MM.1S (cell line): ENCODE results near the gene ABCC1.

Experiments used
- DNase-seq: peaks from one replicate; pipeline ENCODE4 v3.0.0-alpha.2; 2015
- H2AFZ ChIP-seq: fragments of 300-600 bp; sonication (generic); 2 replicates; pipeline ENCODE4 v1.6.0; 2016; ENCODE audit warnings: antibody characterized with exemption, low read length
- H3F3A ChIP-seq: fragments of 300-600 bp; sonication (generic); 2 replicates; pipeline ENCODE4 v1.6.1; 2016; ENCODE audit warnings: mild to moderate bottlenecking, antibody characterized with exemption, low read length, moderate library complexity, mixed read lengths; ENCODE audit not compliant: insufficient read depth
- H3K27ac ChIP-seq: fragments of 300-600 bp; sonication (generic); 2 replicates; pipeline ENCODE4 v1.5.1; 2016; ENCODE audit warnings: mild to moderate bottlenecking, low read length
- H3K27me3 ChIP-seq: fragments of 300-600 bp; sonication (generic); replicated peaks from 2 replicates; pipeline ENCODE4 v1.6.0; 2016; ENCODE audit warnings: low read length; ENCODE audit not compliant: insufficient read depth
- H3K36me3 ChIP-seq: fragments of 300-600 bp; sonication (generic); replicated peaks from 2 replicates; pipeline ENCODE4 v1.6.1; 2016; ENCODE audit warnings: mild to moderate bottlenecking, low read length, mixed read lengths; ENCODE audit not compliant: insufficient read depth
- H3K4me1 ChIP-seq: fragments of 300-600 bp; sonication (generic); 2 replicates; pipeline ENCODE4 v1.6.1; 2016; ENCODE audit warnings: low read length, mixed read lengths
- H3K4me2 ChIP-seq: fragments of 300-600 bp; sonication (generic); 2 replicates; pipeline ENCODE4 v1.6.0; 2016; ENCODE audit warnings: low read depth, low read length
- H3K4me3 ChIP-seq: fragments of 300-600 bp; sonication (generic); 2 replicates; pipeline ENCODE4 v1.5.1; 2016; ENCODE audit warnings: low read length, mixed read lengths
- H3K79me2 ChIP-seq: fragments of 300-600 bp; sonication (generic); 2 replicates; pipeline ENCODE4 v1.6.1; 2016; ENCODE audit warnings: mixed run types, low read length, mixed read lengths
- H3K9ac ChIP-seq: fragments of 300-600 bp; sonication (generic); 2 replicates; pipeline ENCODE4 v1.6.1; 2016; ENCODE audit warnings: low read length, mixed read lengths
- H3K9me2 ChIP-seq: fragments of 300-600 bp; sonication (generic); replicated peaks from 2 replicates; pipeline ENCODE4 v1.6.1; 2016; ENCODE audit warnings: mild to moderate bottlenecking, low read length, mixed read lengths; ENCODE audit not compliant: insufficient read depth
- H3K9me3 ChIP-seq: fragments of 300-600 bp; sonication (generic); replicated peaks from 2 replicates; pipeline ENCODE4 v1.6.1; 2016; ENCODE audit warnings: mild to moderate bottlenecking, low read length, mixed read lengths; ENCODE audit not compliant: insufficient read depth
- H4K20me1 ChIP-seq: fragments of 300-600 bp; sonication (generic); 2 replicates; pipeline ENCODE4 v1.6.1; 2016; ENCODE audit warnings: mild to moderate bottlenecking, low read length, moderate library complexity, mixed read lengths; ENCODE audit not compliant: insufficient read depth
- EZH2 ChIP-seq: fragments of 300-600 bp; sonication (generic); optimal IDR thresholded peaks from 2 replicates; pipeline ENCODE3; 2017; ENCODE audit warnings: low read depth, mild to moderate bottlenecking, antibody characterized with exemption, low read length, mixed read lengths
- EZH2phosphoT487 ChIP-seq: fragments of 300-600 bp; sonication (generic); IDR thresholded peaks from 2 replicates; pipeline ENCODE4 v1.6.1; 2018; ENCODE audit warnings: antibody characterized with exemption, low read length
- TF ChIP-seq, protein P1 (sequence below): fragments of 300-600 bp; sonication (generic); IDR thresholded peaks from 2 replicates; pipeline ENCODE4 v1.5.1; 2016; ENCODE audit warnings: antibody characterized with exemption, low read length, mixed read lengths

ABCC1 gene

DNA sequence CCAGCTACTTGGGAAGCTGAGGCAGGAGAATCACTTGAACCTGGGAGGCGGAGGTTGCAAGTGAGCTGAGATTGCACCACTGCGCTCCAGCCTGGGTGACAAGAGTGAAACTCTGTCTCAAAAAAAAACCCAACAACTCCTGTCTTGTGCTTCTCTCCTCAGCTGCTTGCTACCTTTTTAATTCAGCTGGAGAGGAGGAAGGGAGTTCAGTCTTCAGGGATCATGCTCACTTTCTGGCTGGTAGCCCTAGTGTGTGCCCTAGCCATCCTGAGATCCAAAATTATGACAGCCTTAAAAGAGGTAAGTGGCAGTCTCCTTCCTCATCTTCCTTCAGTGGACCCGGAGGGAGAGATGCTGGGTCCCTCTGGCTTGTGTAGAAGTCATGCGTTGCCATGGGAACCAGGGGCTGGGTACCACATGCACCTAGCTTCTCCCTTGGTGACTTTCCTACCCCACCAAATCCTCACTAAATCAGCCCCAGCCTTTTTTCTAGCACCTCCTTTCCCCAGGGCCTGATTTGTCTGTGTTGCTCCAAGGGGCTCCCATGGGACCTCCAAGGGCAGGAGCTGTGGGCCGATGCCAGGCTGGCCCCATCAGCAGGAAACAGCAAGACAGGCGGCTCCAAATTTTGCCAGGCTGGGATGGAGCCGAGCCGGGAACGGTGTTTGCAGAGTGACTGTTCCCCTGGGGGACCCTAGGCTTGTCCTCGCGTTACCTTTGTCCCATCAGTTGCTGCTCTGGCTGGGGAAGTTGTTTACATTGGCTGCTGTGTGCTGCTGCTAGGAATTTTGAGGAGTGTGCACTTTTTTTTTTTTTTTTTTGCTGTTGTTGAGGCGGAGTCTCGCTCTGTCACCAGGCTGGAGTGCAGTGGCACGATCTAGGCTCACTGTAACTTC is 65.2 kb downstream of the ABCC1 start:
- Histone ChIP-seq H3K9ac (no peak overlapping the region), H3K4me3 (no peak overlapping the region), H3K9me2 (no peaks in the 10 kb centered on the region), H2AFZ (no peak overlapping the region), H3F3A (no peaks in the 10 kb centered on the region), H3K4me1 (no peaks in the 10 kb centered on the region), H4K20me1 (no peaks in the 10 kb centered on the region), H3K36me3 (no peaks in the 10 kb centered on the region), H3K27me3 (no peaks in the 10 kb centered on the region), H3K4me2 (no peak overlapping the region), H3K27ac (no peak overlapping the region), H3K9me3 (no peaks in the 10 kb centered on the region), H3K79me2 (no peaks in the 10 kb centered on the region)
- TF ChIP-seq EZH2phosphoT487 (no peak), EZH2 (no peak)
- TF ChIP-seq, protein P1, sequence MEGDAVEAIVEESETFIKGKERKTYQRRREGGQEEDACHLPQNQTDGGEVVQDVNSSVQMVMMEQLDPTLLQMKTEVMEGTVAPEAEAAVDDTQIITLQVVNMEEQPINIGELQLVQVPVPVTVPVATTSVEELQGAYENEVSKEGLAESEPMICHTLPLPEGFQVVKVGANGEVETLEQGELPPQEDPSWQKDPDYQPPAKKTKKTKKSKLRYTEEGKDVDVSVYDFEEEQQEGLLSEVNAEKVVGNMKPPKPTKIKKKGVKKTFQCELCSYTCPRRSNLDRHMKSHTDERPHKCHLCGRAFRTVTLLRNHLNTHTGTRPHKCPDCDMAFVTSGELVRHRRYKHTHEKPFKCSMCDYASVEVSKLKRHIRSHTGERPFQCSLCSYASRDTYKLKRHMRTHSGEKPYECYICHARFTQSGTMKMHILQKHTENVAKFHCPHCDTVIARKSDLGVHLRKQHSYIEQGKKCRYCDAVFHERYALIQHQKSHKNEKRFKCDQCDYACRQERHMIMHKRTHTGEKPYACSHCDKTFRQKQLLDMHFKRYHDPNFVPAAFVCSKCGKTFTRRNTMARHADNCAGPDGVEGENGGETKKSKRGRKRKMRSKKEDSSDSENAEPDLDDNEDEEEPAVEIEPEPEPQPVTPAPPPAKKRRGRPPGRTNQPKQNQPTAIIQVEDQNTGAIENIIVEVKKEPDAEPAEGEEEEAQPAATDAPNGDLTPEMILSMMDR: no peak
- DNase-seq: no peak

DNA sequence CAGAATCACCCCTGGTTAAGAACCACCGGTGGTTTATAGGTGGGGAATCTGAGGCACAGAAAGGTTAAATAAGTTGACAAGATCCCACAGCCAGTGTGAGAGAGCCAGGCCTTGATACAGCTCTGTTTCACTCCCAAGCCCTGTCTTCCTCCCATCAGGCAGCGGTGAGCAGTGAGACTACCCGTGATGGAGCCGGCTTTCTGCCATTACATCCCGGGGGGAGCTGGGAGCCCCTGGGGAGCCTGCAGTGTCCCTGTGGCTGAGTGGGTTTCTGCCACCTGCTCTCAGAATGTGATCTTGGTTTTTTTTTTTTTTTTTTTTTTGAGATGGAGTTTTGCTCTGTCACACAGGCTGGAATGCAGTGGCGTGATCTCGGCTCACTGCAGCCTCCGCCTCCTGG is 66.4 kb downstream of the ABCC1 start:
- no peaks in the 10 kb centered on the region for H3K36me3 ChIP-seq
- H3K79me2 ChIP-seq: no peaks in the 10 kb centered on the region

DNA sequence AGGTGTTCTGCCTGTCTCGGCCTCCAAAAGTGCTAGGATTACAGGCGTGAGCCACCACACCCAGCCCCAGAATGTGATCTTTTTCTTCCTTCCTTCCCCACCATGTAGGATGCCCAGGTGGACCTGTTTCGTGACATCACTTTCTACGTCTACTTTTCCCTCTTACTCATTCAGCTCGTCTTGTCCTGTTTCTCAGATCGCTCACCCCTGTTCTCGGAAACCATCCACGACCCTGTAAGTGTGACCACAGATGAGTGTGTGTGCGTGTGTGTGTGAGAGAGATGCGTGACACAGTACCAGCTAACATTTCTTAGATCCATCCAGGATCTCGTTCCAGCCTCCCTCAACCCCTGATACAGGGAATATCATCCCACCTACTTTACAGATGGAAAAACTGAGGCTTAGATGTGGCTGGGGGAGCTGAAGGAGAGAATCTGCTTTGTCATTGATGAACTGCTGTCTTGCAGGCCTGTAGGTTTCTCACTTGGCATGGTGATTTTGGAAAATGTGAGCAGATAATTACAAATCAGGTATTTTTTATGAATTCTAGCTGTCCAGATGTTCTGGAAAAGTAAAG is 67.1 kb downstream of the ABCC1 start:
- H3K79me2 ChIP-seq: no peaks in the 10 kb centered on the region
- H3K4me1 ChIP-seq: no peaks in the 10 kb centered on the region
- H3F3A ChIP-seq: no peaks in the 10 kb centered on the region
- no peaks in the 10 kb centered on the region for H3K27me3 ChIP-seq
- H3K36me3 ChIP-seq: no peaks in the 10 kb centered on the region
- H3K4me2 ChIP-seq: no peak overlapping the region
- no peak overlapping the region for H2AFZ ChIP-seq
- no peak overlapping the region for H3K27ac ChIP-seq
- TF ChIP-seq, protein P1: no peak
- no peak for TF ChIP-seq EZH2
- TF ChIP-seq EZH2phosphoT487: no peak
- H3K9ac ChIP-seq: no peak overlapping the region
- H3K9me2 ChIP-seq: no peaks in the 10 kb centered on the region
- no peaks in the 10 kb centered on the region for H3K9me3 ChIP-seq
- H3K4me3 ChIP-seq: no peak overlapping the region
- DNase-seq: no peak
- H4K20me1 ChIP-seq: no peaks in the 10 kb centered on the region

More for the DNA sequence above, 66.4 kb downstream of the ABCC1 start:
- Histone ChIP-seq H3K9me2 (no peaks in the 10 kb centered on the region), H3K4me1 (no peaks in the 10 kb centered on the region), H4K20me1 (no peaks in the 10 kb centered on the region), H2AFZ (no peak overlapping the region), H3K9me3 (no peaks in the 10 kb centered on the region), H3K4me2 (no peak overlapping the region), H3K27ac (no peak overlapping the region), H3K27me3 (no peaks in the 10 kb centered on the region), H3K9ac (no peak overlapping the region), H3F3A (no peaks in the 10 kb centered on the region), H3K4me3 (no peak overlapping the region)
- no peak for DNase-seq
- TF ChIP-seq EZH2phosphoT487 (no peak), EZH2 (no peak)
- TF ChIP-seq, protein P1: no peak
